ENCODE results near the gene PLCB4. TPM values are rescaled to one million over a fixed set of nuclear protein-coding genes. Genes with fewer than 3 reads are reported as not detected.

The PLCB4 gene
- total RNA-seq, 1 experiment from 2014 or later, result 14.9 TPM

GRCh38 chr20:9179867-9180266, 111.0 kb downstream of the PLCB4 start:
- Histone ChIP-seq H3K4me2 (peak overlapping the region; percentile 6), H4K20me1 (ENCODE audit: insufficient read depth) (no peaks in the 10 kb centered on the region), H3K36me3 (ENCODE audit: low read depth) (no peaks in the 10 kb centered on the region), H3K27me3 (ENCODE audit: insufficient read depth, low read depth) (no peaks in the 10 kb centered on the region), H3K9me3 (ENCODE audit: insufficient read depth, low read depth) (no peaks in the 10 kb centered on the region), H2AFZ (no peak overlapping the region), H3F3A (ENCODE audit: insufficient read depth, low read depth) (no peaks in the 10 kb centered on the region), H3K4me3 (no peak overlapping the region), H3K27ac (no peak overlapping the region), H3K4me1 (replicated peaks; ENCODE audit: insufficient read depth) (peaks cover 13% of the 10 kb centered on the region), H3K79me2 (ENCODE audit: low read depth) (no peaks in the 10 kb centered on the region), H3K9me2 (ENCODE audit: insufficient read depth) (no peaks in the 10 kb centered on the region)
- POLR2A ChIA-PET (ENCODE audit: unreplicated experiment), result no interaction called here
- TF ChIP-seq, protein P1, sequence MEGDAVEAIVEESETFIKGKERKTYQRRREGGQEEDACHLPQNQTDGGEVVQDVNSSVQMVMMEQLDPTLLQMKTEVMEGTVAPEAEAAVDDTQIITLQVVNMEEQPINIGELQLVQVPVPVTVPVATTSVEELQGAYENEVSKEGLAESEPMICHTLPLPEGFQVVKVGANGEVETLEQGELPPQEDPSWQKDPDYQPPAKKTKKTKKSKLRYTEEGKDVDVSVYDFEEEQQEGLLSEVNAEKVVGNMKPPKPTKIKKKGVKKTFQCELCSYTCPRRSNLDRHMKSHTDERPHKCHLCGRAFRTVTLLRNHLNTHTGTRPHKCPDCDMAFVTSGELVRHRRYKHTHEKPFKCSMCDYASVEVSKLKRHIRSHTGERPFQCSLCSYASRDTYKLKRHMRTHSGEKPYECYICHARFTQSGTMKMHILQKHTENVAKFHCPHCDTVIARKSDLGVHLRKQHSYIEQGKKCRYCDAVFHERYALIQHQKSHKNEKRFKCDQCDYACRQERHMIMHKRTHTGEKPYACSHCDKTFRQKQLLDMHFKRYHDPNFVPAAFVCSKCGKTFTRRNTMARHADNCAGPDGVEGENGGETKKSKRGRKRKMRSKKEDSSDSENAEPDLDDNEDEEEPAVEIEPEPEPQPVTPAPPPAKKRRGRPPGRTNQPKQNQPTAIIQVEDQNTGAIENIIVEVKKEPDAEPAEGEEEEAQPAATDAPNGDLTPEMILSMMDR (conservative IDR thresholded peaks at IDR 0.05), result no peak
- no peak for TF ChIP-seq EZH2 (IDR thresholded peaks at IDR 0.05; ENCODE audit: low read depth)
- intact Hi-C loops (cut with micrococcal nuclease; ENCODE audit: unreplicated experiment), result no loop called here
- CTCF ChIA-PET, result no interaction called here
- BruUV-seq (replicated peaks), result no TSS peak
- DNase-seq, result no peak

DNA sequence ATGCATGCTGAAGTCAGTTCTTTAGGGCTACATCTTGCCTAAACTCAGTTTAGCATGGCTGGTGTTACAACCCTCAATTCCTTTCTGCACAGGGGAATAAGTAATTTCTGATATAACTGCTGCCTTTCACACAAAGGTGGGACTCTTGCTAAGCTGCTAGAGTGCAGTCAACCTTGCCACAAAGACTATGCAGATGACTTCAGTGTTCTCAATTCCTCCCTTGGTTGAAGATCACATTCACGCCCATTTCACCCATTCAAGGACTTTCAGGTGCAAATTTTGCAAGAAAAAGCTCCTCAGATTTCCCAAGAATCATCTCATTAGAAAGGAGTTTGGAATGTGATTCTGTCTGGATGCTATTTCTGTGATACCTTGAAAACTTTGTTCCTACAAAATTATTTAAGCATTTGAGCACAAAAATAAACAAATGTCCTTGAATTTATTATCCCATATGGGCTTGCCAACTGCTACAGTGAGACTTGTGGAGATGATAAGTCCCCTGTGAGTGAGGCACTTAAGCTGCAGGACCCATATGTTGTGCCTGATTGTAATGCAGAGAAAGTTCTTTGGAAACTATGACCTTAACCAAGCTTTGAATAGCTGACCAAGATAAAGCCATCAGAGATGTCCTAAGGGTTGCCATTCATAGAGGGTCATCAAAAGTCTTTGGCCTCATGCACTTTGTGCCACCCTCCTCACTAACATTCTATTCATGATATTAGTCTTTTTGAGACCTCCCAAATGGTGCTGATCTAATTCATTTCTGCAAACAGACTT, 111.8 kb downstream of the PLCB4 start:
- Histone ChIP-seq H3K4me3 (no peak overlapping the region), H3K9me2 (ENCODE audit: insufficient read depth) (no peaks in the 10 kb centered on the region), H2AFZ (no peak overlapping the region), H3K36me3 (ENCODE audit: low read depth) (no peaks in the 10 kb centered on the region), H3K9me3 (ENCODE audit: insufficient read depth, low read depth) (no peaks in the 10 kb centered on the region), H3K27me3 (ENCODE audit: insufficient read depth, low read depth) (no peaks in the 10 kb centered on the region), H3K79me2 (ENCODE audit: low read depth) (no peaks in the 10 kb centered on the region), H4K20me1 (ENCODE audit: insufficient read depth) (no peaks in the 10 kb centered on the region), H3K27ac (no peak overlapping the region), H3K4me2 (no peak overlapping the region), H3K4me1 (replicated peaks; ENCODE audit: insufficient read depth) (peaks cover 13% of the 10 kb centered on the region), H3F3A (ENCODE audit: insufficient read depth, low read depth) (no peaks in the 10 kb centered on the region)
- ChIA-PET CTCF (no interaction called here), POLR2A (ENCODE audit: unreplicated experiment) (no interaction called here)
- TF ChIP-seq, protein P1 (conservative IDR thresholded peaks at IDR 0.05), result no peak
- TF ChIP-seq EZH2 (IDR thresholded peaks at IDR 0.05; ENCODE audit: low read depth), result no peak
- intact Hi-C loops (cut with micrococcal nuclease; ENCODE audit: unreplicated experiment), result no loop called here
- no peak for DNase-seq
- BruUV-seq (replicated peaks), result no TSS peak

DNA sequence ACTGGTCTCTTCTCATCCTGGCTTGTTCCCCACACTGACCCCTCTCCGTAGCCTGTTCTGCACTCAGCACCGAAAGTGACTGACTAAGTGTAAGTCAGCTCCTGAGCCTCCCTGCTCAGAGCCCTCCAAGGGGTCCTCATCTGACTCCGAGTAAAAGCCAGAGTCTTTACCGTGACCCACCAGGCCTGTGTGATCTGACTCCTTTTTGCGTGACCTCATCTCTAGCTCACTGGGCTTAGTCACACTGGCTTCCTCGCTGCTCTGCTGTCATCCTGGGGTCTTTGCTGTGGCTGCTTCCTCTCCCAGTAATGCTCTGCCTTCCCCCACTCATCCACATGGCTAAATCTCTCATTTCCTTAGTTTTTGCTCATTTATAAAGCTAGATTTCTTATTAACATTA, 116.6 kb downstream of the PLCB4 start:
- DNase-seq, result no peak
- no peaks in the 10 kb centered on the region for H3K36me3 ChIP-seq (ENCODE audit: low read depth)
- H3K4me2 ChIP-seq, result no peak overlapping the region
- no peaks in the 10 kb centered on the region for H3K79me2 ChIP-seq (ENCODE audit: low read depth)
- TF ChIP-seq, protein P1 (conservative IDR thresholded peaks at IDR 0.05), result no peak
- no peak for TF ChIP-seq EZH2 (IDR thresholded peaks at IDR 0.05; ENCODE audit: low read depth)
- no peak overlapping the region for H2AFZ ChIP-seq
- ChIA-PET CTCF (no interaction called here), POLR2A (ENCODE audit: unreplicated experiment) (no interaction called here)
- H3K9me2 ChIP-seq (ENCODE audit: insufficient read depth), result no peaks in the 10 kb centered on the region
- no peaks in the 10 kb centered on the region for H4K20me1 ChIP-seq (ENCODE audit: insufficient read depth)
- no peaks in the 10 kb centered on the region for H3K9me3 ChIP-seq (ENCODE audit: insufficient read depth, low read depth)
- no peaks in the 10 kb centered on the region for H3K4me1 ChIP-seq (replicated peaks; ENCODE audit: insufficient read depth)
- no TSS peak for BruUV-seq (replicated peaks)
- no peak overlapping the region for H3K27ac ChIP-seq
- intact Hi-C loops (cut with micrococcal nuclease; ENCODE audit: unreplicated experiment), result no loop called here
- no peak overlapping the region for H3K4me3 ChIP-seq
- no peaks in the 10 kb centered on the region for H3F3A ChIP-seq (ENCODE audit: insufficient read depth, low read depth)
- H3K27me3 ChIP-seq (ENCODE audit: insufficient read depth, low read depth), result no peaks in the 10 kb centered on the region

Measured in PC-9 (cell line).